ENCODE results near the gene MIP. TPM values are rescaled to one million over a fixed set of nuclear protein-coding genes. Genes with fewer than 3 reads are reported as not detected.
"Not testable (repeated sequence)": the region's sequence is repeated elsewhere in the genome, so short reads cannot be mapped to it uniquely, and the experiment has no call there.

MIP gene
- polyA plus RNA-seq (2012; ENCODE audit: insufficient read depth, insufficient read length), result not detected

GRCh38 chr12:56454557-56454956 is at the start of gene MIP:
MIP (minus strand) TSS chr12:56454657; CDS start chr12:56454613, 44 bp downstream.
- DNase-seq (ENCODE audit: low read depth, low spot score), result no peak

DNA sequence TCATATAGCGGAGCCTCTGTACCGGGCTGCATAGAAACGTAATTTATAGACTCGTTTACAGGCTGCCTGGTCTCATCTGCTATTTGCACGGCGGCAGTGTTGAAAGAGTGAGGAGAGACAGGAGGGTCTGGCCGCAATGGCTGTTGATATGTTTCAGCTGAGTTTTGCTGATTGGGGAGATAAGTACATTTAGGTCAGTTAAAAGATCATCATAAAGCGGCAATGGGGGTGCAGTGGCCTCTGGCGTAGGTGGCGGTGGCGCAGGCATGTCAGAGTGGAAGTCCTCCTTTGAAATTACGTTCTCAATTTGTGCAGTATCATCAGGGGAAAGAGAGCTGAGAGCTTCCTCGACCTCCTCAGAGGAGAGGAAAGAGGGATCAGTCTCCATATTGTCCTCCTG is 45.4 kb upstream of the MIP start:
- H3K4me3 ChIP-seq (ENCODE audit: low read length); DNase-seq (ENCODE audit: low read depth, low spot score): not testable (repeated sequence)

More at GRCh38 chr12:56454557-56454956, at the start of gene MIP:
- no peak within 1 kb of the TSS for H3K4me3 ChIP-seq (ENCODE audit: low read length)

- not testable (repeated sequence) for H3K4me3 ChIP-seq (ENCODE audit: low read length); DNase-seq (ENCODE audit: low read depth, low spot score)
Observed at GRCh38 chr12:56499452-56499851, 45.0 kb upstream of the MIP start.

DNA sequence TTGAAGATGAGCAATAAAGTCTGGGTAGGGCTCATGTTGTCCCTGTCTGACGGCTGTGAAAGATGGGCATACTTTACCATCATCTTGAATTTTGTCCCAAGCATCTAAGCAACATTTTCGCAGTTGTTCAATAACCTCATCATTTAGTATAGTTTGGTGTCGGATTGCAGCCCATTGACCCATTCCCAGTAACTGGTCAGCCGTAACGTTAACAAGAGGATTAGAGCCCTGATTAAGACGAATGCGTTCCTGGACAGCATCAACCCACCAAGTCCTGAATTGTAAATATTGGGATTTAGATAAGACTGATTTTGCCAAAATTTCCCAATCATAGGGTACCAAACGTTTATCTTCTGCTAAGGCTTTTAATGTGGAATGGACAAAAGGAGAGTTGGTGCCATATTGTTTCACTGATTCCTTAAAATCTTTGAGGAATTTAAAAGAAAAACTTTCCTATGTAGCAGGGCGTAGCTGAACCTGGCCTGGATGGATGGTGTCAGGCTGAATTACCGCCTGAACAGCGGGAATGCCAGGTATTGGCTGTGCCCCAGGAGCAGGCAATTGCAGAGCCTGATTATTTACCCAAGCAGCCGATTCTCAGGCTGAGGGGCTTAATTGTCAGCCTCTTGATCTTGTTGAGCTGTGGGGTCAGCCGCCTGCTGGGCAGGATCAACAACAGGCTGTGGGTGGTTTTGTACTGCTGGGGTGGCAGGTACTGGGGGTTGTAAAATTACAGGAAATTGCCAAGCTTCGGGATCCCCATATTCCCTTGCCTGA is 43.9 kb upstream of the MIP start:
- not testable (repeated sequence) for H3K4me3 ChIP-seq (ENCODE audit: low read length); DNase-seq (ENCODE audit: low read depth, low spot score)

DNA sequence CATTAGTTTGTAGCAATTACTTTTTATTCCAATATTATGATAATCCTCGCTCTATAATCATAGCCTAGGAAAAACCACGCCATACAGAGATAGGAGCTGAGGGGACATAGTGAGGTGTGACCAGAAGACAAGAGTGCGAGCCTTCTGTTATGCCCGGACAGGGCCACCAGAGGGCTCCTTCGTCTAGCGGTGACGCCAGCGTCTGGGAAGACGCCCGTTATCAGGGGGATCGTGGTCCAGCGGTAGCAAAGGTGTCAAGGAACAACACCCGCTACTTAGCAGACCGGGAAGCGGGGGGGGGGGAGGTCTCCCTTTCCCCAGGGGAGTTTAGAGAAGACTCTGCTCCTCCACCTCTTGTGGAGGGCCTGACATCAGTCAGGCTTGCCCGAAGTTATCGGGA is 42.2 kb upstream of the MIP start:
- DNase-seq (ENCODE audit: low read depth, low spot score); H3K4me3 ChIP-seq (ENCODE audit: low read length): not testable (repeated sequence)

DNA sequence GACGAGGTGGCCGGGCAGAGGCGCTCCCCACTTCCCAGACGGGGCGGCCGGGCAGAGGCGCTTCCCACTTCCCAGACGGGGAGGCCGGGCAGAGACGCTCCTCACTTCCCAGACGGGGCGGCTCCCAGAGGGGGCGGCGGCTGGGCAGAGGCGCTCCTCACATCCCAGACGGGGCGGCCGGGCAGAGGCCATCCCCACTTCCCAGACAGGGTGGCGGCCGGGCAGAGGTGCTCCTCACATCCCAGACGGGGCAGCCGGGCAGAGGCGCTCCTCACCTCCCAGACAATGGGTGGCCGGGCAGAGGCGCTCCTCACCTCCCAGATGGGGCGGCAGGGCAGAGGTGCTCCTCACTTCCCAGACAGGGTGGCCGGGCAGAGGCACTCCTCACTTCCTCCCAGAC is 40.0 kb upstream of the MIP start:
- DNase-seq (ENCODE audit: low read depth, low spot score); H3K4me3 ChIP-seq (ENCODE audit: low read length): not testable (repeated sequence)

DNA sequence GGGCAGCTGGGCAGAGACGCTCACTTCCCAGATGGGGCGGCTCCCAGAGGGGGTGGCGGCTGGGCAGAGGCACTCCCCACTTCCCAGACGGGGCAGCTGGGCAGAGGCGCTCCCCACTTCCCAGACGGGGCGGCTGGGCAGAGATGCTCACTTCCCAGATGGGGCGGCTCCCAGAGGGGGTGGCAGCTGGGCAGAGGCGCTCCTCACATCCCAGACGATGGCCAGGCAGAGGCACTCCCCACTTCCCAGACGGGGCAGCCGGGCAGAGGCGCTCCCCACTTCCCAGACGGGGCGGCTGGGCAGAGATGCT is 39.6 kb upstream of the MIP start:
- not testable (repeated sequence) for DNase-seq (ENCODE audit: low read depth, low spot score); H3K4me3 ChIP-seq (ENCODE audit: low read length)

DNA sequence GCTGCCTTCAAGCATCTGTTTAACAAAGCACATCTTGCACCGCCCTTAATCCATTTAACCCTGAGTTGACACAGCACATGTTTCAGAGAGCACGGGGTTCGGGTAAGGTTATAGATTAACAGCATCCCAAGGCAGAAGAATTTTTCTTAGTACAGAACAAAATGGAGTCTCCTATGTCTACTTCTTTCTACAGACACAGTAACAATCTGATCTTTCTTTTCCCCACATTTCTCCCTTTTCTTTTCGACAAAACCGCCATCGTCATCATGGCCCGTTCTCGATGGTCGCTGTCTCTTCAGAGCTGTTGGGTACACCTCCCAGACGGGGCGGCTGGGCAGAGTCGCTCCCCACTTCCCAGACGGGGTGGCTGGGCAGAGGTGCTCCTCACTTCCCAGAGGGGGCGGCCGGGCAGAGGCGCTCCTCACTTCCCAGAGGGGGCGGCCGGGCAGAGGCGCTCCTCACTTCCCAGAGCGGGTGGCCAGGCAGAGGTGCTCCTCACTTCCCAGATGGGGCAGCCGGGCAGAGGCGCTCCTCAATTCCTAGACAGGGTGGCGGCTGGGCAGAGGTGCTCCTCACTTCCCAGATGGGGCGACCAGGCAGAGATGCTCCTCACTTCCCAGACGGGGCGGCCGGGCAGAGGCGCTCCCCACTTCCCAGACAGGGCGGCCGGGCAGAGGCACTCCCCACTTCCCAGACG is 39.1 kb upstream of the MIP start:
- not testable (repeated sequence) for DNase-seq (ENCODE audit: low read depth, low spot score); H3K4me3 ChIP-seq (ENCODE audit: low read length)

DNA sequence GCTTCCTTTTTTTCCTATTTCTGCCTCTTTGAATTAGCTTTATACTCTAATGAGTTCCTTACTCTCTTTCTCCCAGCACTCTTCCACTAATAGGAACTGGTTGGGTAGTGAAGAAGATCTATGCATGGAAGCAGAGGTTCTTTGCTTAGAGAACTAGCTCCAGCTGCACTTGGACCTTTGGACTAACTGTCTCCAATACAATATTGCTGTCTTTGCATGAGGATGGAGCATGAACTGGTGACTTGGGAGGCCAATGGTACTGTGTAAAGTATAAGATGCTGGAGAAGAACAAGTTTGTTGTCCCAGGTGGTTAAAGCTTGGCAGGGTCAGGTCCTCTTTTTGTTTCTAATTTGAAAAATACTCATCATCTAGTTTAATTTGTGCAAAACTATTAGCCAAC is 35.9 kb upstream of the MIP start:
- DNase-seq (ENCODE audit: low read depth, low spot score), result no peak
- no peak overlapping the region for H3K4me3 ChIP-seq (ENCODE audit: low read length)

- H3K4me3 ChIP-seq (ENCODE audit: low read length), result no peak within 1 kb of the TSS
- no peak for DNase-seq (ENCODE audit: low read depth, low spot score)
Observed at GRCh38 chr12:56488041-56488955, 33.8 kb upstream of the MIP start, which contains the start of gene GLS2. GLS2 (minus strand) TSS chr12:56488161; CDS start chr12:56488118, 43 bp downstream.

- H3K4me3 ChIP-seq (ENCODE audit: low read length), result no peak overlapping the region
- no peak for DNase-seq (ENCODE audit: low read depth, low spot score)
Observed at GRCh38 chr12:56487448-56488040, 33.1 kb upstream of the MIP start.

- H3K4me3 ChIP-seq (ENCODE audit: low read length), result no peak overlapping the region
- no peak for DNase-seq (ENCODE audit: low read depth, low spot score)
Observed at GRCh38 chr12:56486694-56487093, 32.2 kb upstream of the MIP start.

- no peak for DNase-seq (ENCODE audit: low read depth, low spot score)
- no peak overlapping the region for H3K4me3 ChIP-seq (ENCODE audit: low read length)
Observed at GRCh38 chr12:56484566-56484965, 30.1 kb upstream of the MIP start.

GRCh38 chr12:56479625-56480024 is 25.2 kb upstream of the MIP start:
- no peak overlapping the region for H3K4me3 ChIP-seq (ENCODE audit: low read length)
- DNase-seq (ENCODE audit: low read depth, low spot score), result no peak

- H3K4me3 ChIP-seq (ENCODE audit: low read length), result no peak overlapping the region
- DNase-seq (ENCODE audit: low read depth, low spot score), result no peak
Observed at GRCh38 chr12:56477521-56478225, 23.2 kb upstream of the MIP start.

DNA sequence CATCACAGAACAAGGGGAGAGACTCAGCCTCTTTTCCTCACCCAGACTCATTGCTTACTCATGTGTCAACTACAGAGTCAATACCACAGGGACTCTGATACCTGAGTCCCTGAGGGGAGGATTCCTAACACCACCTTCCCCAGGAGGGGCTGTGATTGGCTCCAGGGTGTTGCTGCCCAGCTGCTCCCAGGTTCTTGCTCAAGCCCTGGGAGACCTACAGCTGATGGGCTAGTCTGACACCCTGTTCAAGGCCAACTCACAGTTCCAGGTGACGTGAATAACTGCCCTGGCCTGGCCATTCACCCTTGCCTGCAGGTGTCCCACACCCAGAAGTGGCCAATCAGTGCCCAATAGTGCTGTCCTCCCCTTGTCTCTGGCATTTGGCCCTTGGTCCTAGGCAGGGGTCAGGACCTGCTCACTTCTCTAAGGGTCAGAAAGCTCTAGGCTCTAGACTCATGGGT is 22.5 kb upstream of the MIP start:
- no peak for DNase-seq (ENCODE audit: low read depth, low spot score)

GRCh38 chr12:56476143-56476542 is 21.7 kb upstream of the MIP start:
- no peak overlapping the region for H3K4me3 ChIP-seq (ENCODE audit: low read length)
- DNase-seq (ENCODE audit: low read depth, low spot score), result no peak

More for the DNA sequence above, 22.5 kb upstream of the MIP start:
- no peak overlapping the region for H3K4me3 ChIP-seq (ENCODE audit: low read length)

GRCh38 chr12:56474389-56474788 is 19.9 kb upstream of the MIP start:
- no peak overlapping the region for H3K4me3 ChIP-seq (ENCODE audit: low read length)
- no peak for DNase-seq (ENCODE audit: low read depth, low spot score)

Measured in Jurkat, Clone E6-1 (cell line).